Fibroblast of skin of scalp (primary cell): Measurements from ENCODE around the gene GGA1.
A peak's percentile ranks its signal among the peaks of the same experiment; 100 is the strongest.
"Not testable (repeated sequence)": the region's sequence is repeated elsewhere in the genome, so short reads cannot be mapped to it uniquely, and the experiment has no call there.

Experiments used
- DNase-seq: peaks from one replicate; pipeline ENCODE4 v3.0.0-alpha.2; 2013

The GGA1 gene

GRCh38 chr22:37656583-37656982 lies 47.9 kb downstream of the GGA1 start:
- not testable (repeated sequence) for DNase-seq

- no peak for DNase-seq
Observed at GRCh38 chr22:37657590-37658132, 49.0 kb downstream of the GGA1 start.

- peak; percentile 100 for DNase-seq
Observed at GRCh38 chr22:37658133-37659065, 49.8 kb downstream of the GGA1 start, which contains the start of gene PDXP. Gene PDXP, plus strand, starts transcription at chr22:37658723. Its CDS starts 60 bp downstream, at chr22:37658783.

- no peak for DNase-seq
Observed at GRCh38 chr22:37659066-37659896, 50.6 kb downstream of the GGA1 start.

- no peak for DNase-seq
Observed at GRCh38 chr22:37659897-37660708, 51.5 kb downstream of the GGA1 start.

- no peak for DNase-seq
Observed at GRCh38 chr22:37660709-37661045, 52.0 kb downstream of the GGA1 start.

- DNase-seq = peak; percentile 91
Observed at GRCh38 chr22:37661160-37661924, 52.7 kb downstream of the GGA1 start.

GRCh38 chr22:37662039-37662438 lies 53.4 kb downstream of the GGA1 start:
- DNase-seq = no peak

- DNase-seq = no peak
Observed at GRCh38 chr22:37663521-37664140, 55.0 kb downstream of the GGA1 start.

GRCh38 chr22:37664249-37665101 lies 55.8 kb downstream of the GGA1 start:
- DNase-seq = no peak

GRCh38 chr22:37665487-37665886 lies 56.9 kb downstream of the GGA1 start:
- DNase-seq = no peak

- DNase-seq = peak; percentile 42
Observed at GRCh38 chr22:37669586-37669985, 61.0 kb downstream of the GGA1 start.

GRCh38 chr22:37672206-37672919 lies 63.7 kb downstream of the GGA1 start:
- DNase-seq = no peak

- no peak for DNase-seq
Observed at GRCh38 chr22:37672920-37673455, 64.4 kb downstream of the GGA1 start.

- DNase-seq = no peak
Observed at GRCh38 chr22:37674248-37674647, 65.6 kb downstream of the GGA1 start.

- DNase-seq = peak; percentile 99
Observed at GRCh38 chr22:37674951-37675929, 66.6 kb downstream of the GGA1 start, which contains the start of gene LGALS1. Gene LGALS1, plus strand, starts transcription at chr22:37675636. Its CDS starts 67 bp downstream, at chr22:37675703.

GRCh38 chr22:37675930-37676735 lies 67.5 kb downstream of the GGA1 start:
- DNase-seq = peak; percentile 31
